ENCODE measurements around the gene ABCA2.

DNA sequence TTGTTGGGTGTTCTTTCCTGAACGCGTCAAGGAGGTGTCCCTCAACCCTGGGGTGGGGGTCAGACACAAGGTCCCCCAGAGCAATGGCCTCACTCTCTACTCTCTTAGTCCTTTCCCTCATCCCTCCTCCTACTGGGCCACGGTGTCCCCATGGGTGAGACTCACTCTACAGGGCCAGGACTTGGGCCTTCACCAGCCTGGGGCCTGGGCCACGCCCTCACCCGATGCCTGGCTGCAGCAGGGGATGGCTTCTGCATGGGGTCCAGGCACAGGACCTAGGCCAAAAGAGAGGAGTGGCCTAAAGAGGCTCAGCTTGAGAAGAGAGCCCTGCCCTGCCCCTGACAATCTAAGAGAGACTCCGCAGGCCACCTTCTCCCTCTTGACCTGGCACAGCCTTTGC lies 70.1 kb downstream of the ABCA2 start:
- TF ChIP-seq YY1 (IDR thresholded peaks at IDR 0.05), result no peak
- TF ChIP-seq, protein P1, sequence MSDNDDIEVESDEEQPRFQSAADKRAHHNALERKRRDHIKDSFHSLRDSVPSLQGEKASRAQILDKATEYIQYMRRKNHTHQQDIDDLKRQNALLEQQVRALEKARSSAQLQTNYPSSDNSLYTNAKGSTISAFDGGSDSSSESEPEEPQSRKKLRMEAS (IDR thresholded peaks at IDR 0.05), result no peak
- TF ChIP-seq, protein P2, sequence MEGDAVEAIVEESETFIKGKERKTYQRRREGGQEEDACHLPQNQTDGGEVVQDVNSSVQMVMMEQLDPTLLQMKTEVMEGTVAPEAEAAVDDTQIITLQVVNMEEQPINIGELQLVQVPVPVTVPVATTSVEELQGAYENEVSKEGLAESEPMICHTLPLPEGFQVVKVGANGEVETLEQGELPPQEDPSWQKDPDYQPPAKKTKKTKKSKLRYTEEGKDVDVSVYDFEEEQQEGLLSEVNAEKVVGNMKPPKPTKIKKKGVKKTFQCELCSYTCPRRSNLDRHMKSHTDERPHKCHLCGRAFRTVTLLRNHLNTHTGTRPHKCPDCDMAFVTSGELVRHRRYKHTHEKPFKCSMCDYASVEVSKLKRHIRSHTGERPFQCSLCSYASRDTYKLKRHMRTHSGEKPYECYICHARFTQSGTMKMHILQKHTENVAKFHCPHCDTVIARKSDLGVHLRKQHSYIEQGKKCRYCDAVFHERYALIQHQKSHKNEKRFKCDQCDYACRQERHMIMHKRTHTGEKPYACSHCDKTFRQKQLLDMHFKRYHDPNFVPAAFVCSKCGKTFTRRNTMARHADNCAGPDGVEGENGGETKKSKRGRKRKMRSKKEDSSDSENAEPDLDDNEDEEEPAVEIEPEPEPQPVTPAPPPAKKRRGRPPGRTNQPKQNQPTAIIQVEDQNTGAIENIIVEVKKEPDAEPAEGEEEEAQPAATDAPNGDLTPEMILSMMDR (IDR thresholded peaks at IDR 0.05; ENCODE audit: low read depth, low read length, missing input control), result no peak
- TF ChIP-seq HNF4A (conservative IDR thresholded peaks at IDR 0.05), result no peak
- TF ChIP-seq TAF1 (conservative IDR thresholded peaks at IDR 0.05), result no peak
- no peak for TF ChIP-seq SP1 (IDR thresholded peaks at IDR 0.05)

Measured in liver (tissue), 3 donors.